CD4-positive, CD25-positive, alpha-beta regulatory T cell (primary cell): ENCODE measurements around the gene GPR89A. TPM values are rescaled to one million over a fixed set of nuclear protein-coding genes. Genes with fewer than 3 reads are reported as not detected.

ENCODE experiments used
- ATAC-seq, 2 donors: fragments of 150-1000 bp; cut with Tn5 transposase; one replicate each; pipeline ENCODE4 v1.10.0; 2021; ENCODE audit warnings: low read depth in 2 of 2, moderate number of reproducible peaks in 2 of 2, moderate library complexity in 1 of 2
- DNase-seq, 3 donors: peaks; one replicate each; pipeline versions ENCODE4 v3.0.0 to v3.0.0-alpha.2; 2012 to 2022; ENCODE audit warnings: mixed read lengths in 1 of 3
- H3K27ac ChIP-seq: one replicate; pipeline ENCODE4 v1.7.0; 2013; ENCODE audit warnings: mild to moderate bottlenecking, low read length; ENCODE audit not compliant: insufficient read depth, poor library complexity, severe bottlenecking
- H3K27me3 ChIP-seq: one replicate; pipeline ENCODE4 v1.7.0; 2013; ENCODE audit warnings: low read length; ENCODE audit not compliant: control insufficient read depth, insufficient read depth
- H3K36me3 ChIP-seq: one replicate; pipeline ENCODE4 v1.7.0; 2013; ENCODE audit warnings: mild to moderate bottlenecking, low read length, moderate library complexity; ENCODE audit not compliant: control insufficient read depth, insufficient read depth
- H3K4me1 ChIP-seq: 2 replicates; pipeline ENCODE4 v1.7.0; 2013; ENCODE audit warnings: mild to moderate bottlenecking, low read length; ENCODE audit not compliant: insufficient read depth, control insufficient read depth, poor library complexity, severe bottlenecking
- H3K4me3 ChIP-seq: one replicate; pipeline ENCODE4 v1.7.0; 2013; ENCODE audit warnings: low read depth, mild to moderate bottlenecking, low read length, moderate library complexity
- H3K9me3 ChIP-seq, 2 experiments: 1 replicate in 1 of 2; 2 replicates in 1 of 2; pipeline ENCODE4 v1.7.0; 2013; ENCODE audit warnings: low read length in 2 of 2, mild to moderate bottlenecking in 1 of 2, moderate library complexity in 1 of 2; ENCODE audit not compliant: control insufficient read depth in 2 of 2
- H3K27ac Mint-ChIP-seq, 3 donors: one replicate each; pipeline ENCODE4 v1.8.0; 2020 to 2022; ENCODE audit warnings: mild to moderate bottlenecking in 3 of 3, mixed read lengths in 3 of 3, moderate library complexity in 2 of 3
- H3K27me3 Mint-ChIP-seq: one replicate; pipeline ENCODE4 v1.8.0; 2022; ENCODE audit warnings: mild to moderate bottlenecking, mixed read lengths
- H3K36me3 Mint-ChIP-seq: one replicate; pipeline ENCODE4 v1.8.0; 2020; ENCODE audit warnings: mixed read lengths
- H3K4me1 Mint-ChIP-seq, 4 donors: one replicate each; pipeline ENCODE4 v1.8.0; 2020 to 2022; ENCODE audit warnings: mixed read lengths in 4 of 4, mild to moderate bottlenecking in 1 of 4
- H3K4me3 Mint-ChIP-seq, 4 donors: one replicate each; pipeline ENCODE4 v1.8.0; 2020 to 2022; ENCODE audit warnings: mild to moderate bottlenecking in 4 of 4, mixed read lengths in 4 of 4, moderate library complexity in 3 of 4
- H3K9me3 Mint-ChIP-seq, 7 donors: one replicate each; pipeline ENCODE4 v1.8.0; 2020 to 2022; ENCODE audit warnings: mixed read lengths in 7 of 7, mild to moderate bottlenecking in 3 of 7, moderate library complexity in 2 of 7
- polyA plus RNA-seq, 4 donors: library from polyadenylated mRNA; unstranded; fragments of 300-500 nt; fragmentation: Illumina TruSeq; gene quantifications; one replicate each; pipeline ENCODE4 v1.2.3, GENCODE V29; 2021
- total RNA-seq: library from RNA; stranded (reverse); gene quantifications from one replicate; pipeline ENCODE4 v1.2.3, GENCODE V29; 2022

GPR89A gene
- total and polyA plus RNA-seq, 5 donors from 2014 or later = 21.9 to 39.0 (median 27.0) TPM

- Histone ChIP-seq H3K4me1 (peaks cover 14% of the 10 kb centered on the region), H3K9me3 (no peaks in the 10 kb centered on the region), H3K4me3 (no peak overlapping the region), H3K36me3 (no peaks in the 10 kb centered on the region), H3K27ac (no peak overlapping the region), H3K27me3 (no peaks in the 10 kb centered on the region)
- ATAC-seq (no peak), DNase-seq (no peak)
- Mint-ChIP-seq H3K27me3 (no peaks in the 10 kb centered on the region), H3K4me3 (no peak overlapping the region), H3K9me3 (no peaks in the 10 kb centered on the region), H3K36me3 (no peaks in the 10 kb centered on the region), H3K27ac (no peak overlapping the region), H3K4me1 (peaks cover 8 to 26% (median 21%) of the 10 kb centered on the region in 4 donors)
These were observed 81.1 kb downstream of the GPR89A start for GRCh38 chr1:145688924-145689323.

- peaks cover 8 to 26% (median 21%) of the 10 kb centered on the region in 4 donors for H3K4me1 Mint-ChIP-seq
- no peaks in the 10 kb centered on the region for H3K36me3 ChIP-seq
- H3K9me3 Mint-ChIP-seq = no peaks in the 10 kb centered on the region
- peak overlapping the region in 2 of 4 donors; percentile 37 to 49 for H3K4me3 Mint-ChIP-seq
- peak overlapping the region in 2 of 3 donors; percentile 43 to 63 for H3K27ac Mint-ChIP-seq
- ATAC-seq = no peak
- no peak for DNase-seq
- H3K27me3 Mint-ChIP-seq = no peaks in the 10 kb centered on the region
- H3K9me3 ChIP-seq = no peaks in the 10 kb centered on the region
- peaks cover 14% of the 10 kb centered on the region for H3K4me1 ChIP-seq
- H3K27me3 ChIP-seq = no peaks in the 10 kb centered on the region
- H3K4me3 ChIP-seq = peak overlapping the region; percentile 2
- H3K27ac ChIP-seq = peak overlapping the region; percentile 41
- H3K36me3 Mint-ChIP-seq = no peaks in the 10 kb centered on the region
These were observed 82.1 kb downstream of the GPR89A start for GRCh38 chr1:145689922-145690321.

GRCh38 chr1:145690587-145691558, 83.1 kb downstream of the GPR89A start:
- Mint-ChIP-seq H3K4me1 (peaks cover 8 to 26% (median 21%) of the 10 kb centered on the region in 4 donors), H3K4me3 (peak overlapping the region in 2 of 4 donors; percentile 43 to 81), H3K27me3 (no peaks in the 10 kb centered on the region), H3K9me3 (no peaks in the 10 kb centered on the region), H3K36me3 (no peaks in the 10 kb centered on the region), H3K27ac (peak overlapping the region in 1 of 3 donors; percentile 63)
- peak in 2 of 3 donors; percentile 20 to 88 for DNase-seq
- Histone ChIP-seq H3K9me3 (no peaks in the 10 kb centered on the region), H3K36me3 (no peaks in the 10 kb centered on the region), H3K4me3 (peak overlapping the region; percentile 65), H3K27ac (peak overlapping the region; percentile 41), H3K4me1 (peaks cover 14% of the 10 kb centered on the region), H3K27me3 (peaks cover 2% of the 10 kb centered on the region)
- peak; percentile 69 to 73 for ATAC-seq

GRCh38 chr1:145692785-145693443, 85.1 kb downstream of the GPR89A start:
- H3K4me3 Mint-ChIP-seq = no peak overlapping the region
- peaks cover 8 to 25% (median 21%) of the 10 kb centered on the region in 4 donors for H3K4me1 Mint-ChIP-seq
- no peak for DNase-seq
- H3K27me3 ChIP-seq = peaks cover 2% of the 10 kb centered on the region
- ATAC-seq = no peak
- no peak overlapping the region for H3K27ac ChIP-seq
- H3K9me3 Mint-ChIP-seq = peaks cover 0 to 1% (median 0%) of the 10 kb centered on the region in 7 donors
- H3K4me3 ChIP-seq = no peak overlapping the region
- H3K27ac Mint-ChIP-seq = no peak overlapping the region
- no peaks in the 10 kb centered on the region for H3K36me3 ChIP-seq
- no peaks in the 10 kb centered on the region for H3K9me3 ChIP-seq
- H3K36me3 Mint-ChIP-seq = no peaks in the 10 kb centered on the region
- H3K27me3 Mint-ChIP-seq = peaks cover 12% of the 10 kb centered on the region
- H3K4me1 ChIP-seq = peaks cover 14% of the 10 kb centered on the region

- Mint-ChIP-seq H3K4me1 (peaks cover 0 to 7% (median under 1%) of the 10 kb centered on the region in 4 donors), H3K36me3 (no peaks in the 10 kb centered on the region), H3K27me3 (peaks cover 20% of the 10 kb centered on the region), H3K4me3 (no peak overlapping the region), H3K27ac (peak overlapping the region in 1 of 3 donors; percentile 67), H3K9me3 (peaks cover 0 to 3% (median 0%) of the 10 kb centered on the region in 7 donors)
- H3K27me3 ChIP-seq = peaks cover 2% of the 10 kb centered on the region
- ATAC-seq (no peak), DNase-seq (no peak)
- no peak overlapping the region for H3K4me3 ChIP-seq
- H3K4me1 ChIP-seq = no peaks in the 10 kb centered on the region
- no peaks in the 10 kb centered on the region for H3K9me3 ChIP-seq
- H3K36me3 ChIP-seq = no peaks in the 10 kb centered on the region
- no peak overlapping the region for H3K27ac ChIP-seq
These were observed 88.2 kb downstream of the GPR89A start for GRCh38 chr1:145695821-145696629.

- Mint-ChIP-seq H3K4me1 (peaks cover 0 to 4% (median 0%) of the 10 kb centered on the region in 4 donors), H3K36me3 (no peaks in the 10 kb centered on the region), H3K4me3 (no peak overlapping the region), H3K9me3 (peaks cover 0 to 3% (median 0%) of the 10 kb centered on the region in 7 donors), H3K27me3 (peaks cover 20% of the 10 kb centered on the region), H3K27ac (no peak overlapping the region)
- no peak overlapping the region for H3K4me3 ChIP-seq
- ATAC-seq (no peak), DNase-seq (no peak)
- H3K36me3 ChIP-seq = no peaks in the 10 kb centered on the region
- no peak overlapping the region for H3K27ac ChIP-seq
- no peaks in the 10 kb centered on the region for H3K9me3 ChIP-seq
- H3K4me1 ChIP-seq = no peaks in the 10 kb centered on the region
- peaks cover 2% of the 10 kb centered on the region for H3K27me3 ChIP-seq
These were observed 88.8 kb downstream of the GPR89A start for GRCh38 chr1:145696630-145696960.

- no peaks in the 10 kb centered on the region for H3K36me3 ChIP-seq
- no peaks in the 10 kb centered on the region for H3K4me1 ChIP-seq
- DNase-seq (no peak), ATAC-seq (no peak)
- Mint-ChIP-seq H3K9me3 (peaks cover 0 to 3% (median 0%) of the 10 kb centered on the region in 7 donors), H3K27ac (peak overlapping the region in 1 of 3 donors; percentile 28), H3K27me3 (peaks cover 21% of the 10 kb centered on the region), H3K36me3 (no peaks in the 10 kb centered on the region), H3K4me1 (no peaks in the 10 kb centered on the region), H3K4me3 (no peak overlapping the region)
- no peak overlapping the region for H3K4me3 ChIP-seq
- no peak overlapping the region for H3K27ac ChIP-seq
- no peaks in the 10 kb centered on the region for H3K9me3 ChIP-seq
- H3K27me3 ChIP-seq = peaks cover 3% of the 10 kb centered on the region
These were observed 93.6 kb downstream of the GPR89A start for GRCh38 chr1:145701306-145701862.
